Fibroblast of villous mesenchyme (primary cell): ENCODE results near the gene DYNC1LI1. TPM values are rescaled to one million over a fixed set of nuclear protein-coding genes. Genes with fewer than 3 reads are reported as not detected.

Experiments used
- DNase-seq: peaks from one replicate; pipeline ENCODE4 v3.0.0-alpha.2; 2010; ENCODE audit warnings: low read depth
- H3K4me3 ChIP-seq: 2 replicates; pipeline ENCODE4 v1.5.1; 2011; ENCODE audit warnings: low read depth, mild to moderate bottlenecking, low read length
- CTCF ChIP-seq: IDR thresholded peaks from 2 replicates; pipeline ENCODE4 v1.5.1; 2012; ENCODE audit warnings: low read depth, mild to moderate bottlenecking, low read length; ENCODE audit not compliant: insufficient read depth
- small RNA-seq: library from RNA; depleted of rRNA; stranded (forward); fragments of <200 nt; gene quantifications from one replicate; pipeline ENCODE3, GENCODE V24; 2012
- total RNA-seq: library from RNA; depleted of rRNA; stranded (reverse); fragments of >200 nt; gene quantifications from 2 replicates; pipeline ENCODE4 v1.2.3, GENCODE V29; 2012

DYNC1LI1 gene
- total RNA-seq, 1 donor: 50.1 TPM

DNA sequence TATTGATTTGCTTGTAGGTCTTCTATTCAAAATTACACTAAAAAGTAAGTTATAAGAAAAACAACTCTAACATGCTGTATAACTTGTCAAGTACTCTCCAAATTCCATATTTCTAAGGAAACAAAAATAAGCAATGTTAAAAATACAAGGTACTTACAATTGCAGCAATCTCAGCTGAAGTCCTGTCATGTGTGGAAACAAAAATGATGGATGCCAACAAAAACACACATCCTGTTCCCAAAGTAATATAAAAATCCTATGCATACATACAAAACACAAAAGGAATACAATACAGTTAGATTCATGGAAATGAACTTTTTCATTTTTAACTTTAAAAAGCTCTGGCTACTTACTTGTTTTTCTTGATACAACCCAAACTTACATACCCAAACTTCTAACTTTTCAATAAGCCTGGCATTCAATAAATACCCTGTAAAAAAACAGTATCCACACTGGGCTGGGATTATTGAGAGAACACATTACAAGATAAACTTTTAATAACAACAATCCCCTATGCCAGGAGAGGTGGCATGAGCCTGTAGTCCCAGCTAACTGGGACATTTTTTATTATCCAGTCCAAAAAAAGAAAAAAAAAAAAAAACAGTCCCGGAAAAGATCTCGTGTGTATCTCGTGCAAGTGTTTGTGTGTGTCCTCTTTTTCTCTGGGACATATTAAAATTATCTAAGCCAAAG is 82.7 kb downstream of the DYNC1LI1 start:
- DNase-seq: no peak
- no peak for TF ChIP-seq CTCF
- no peak overlapping the region for H3K4me3 ChIP-seq

GRCh38 chr3:32484436-32484835 is 86.2 kb downstream of the DYNC1LI1 start:
- DNase-seq: no peak
- no peak for TF ChIP-seq CTCF

DNA sequence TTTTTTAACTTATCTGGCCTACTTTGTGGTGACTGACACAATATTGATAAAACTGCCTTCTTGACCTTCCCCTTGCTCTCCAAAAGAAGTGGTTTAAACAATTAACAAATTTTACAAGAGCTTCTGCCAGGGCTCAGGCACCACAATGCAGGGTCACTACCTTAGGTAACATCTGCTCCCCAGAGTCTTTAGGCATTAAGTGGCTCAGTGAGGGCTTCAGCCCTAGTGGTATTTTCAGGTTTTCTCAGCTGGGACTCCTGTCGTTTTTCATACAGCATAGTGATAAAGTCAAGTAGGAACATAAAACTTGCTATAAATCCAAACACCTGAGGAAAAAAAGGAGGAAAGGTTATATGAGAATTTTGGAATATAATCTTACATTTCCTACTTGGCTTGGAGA is 86.9 kb downstream of the DYNC1LI1 start:
- no peak overlapping the region for H3K4me3 ChIP-seq
- DNase-seq: no peak
- no peak for TF ChIP-seq CTCF

More at GRCh38 chr3:32484436-32484835, 86.2 kb downstream of the DYNC1LI1 start:
- no peak overlapping the region for H3K4me3 ChIP-seq

DNA sequence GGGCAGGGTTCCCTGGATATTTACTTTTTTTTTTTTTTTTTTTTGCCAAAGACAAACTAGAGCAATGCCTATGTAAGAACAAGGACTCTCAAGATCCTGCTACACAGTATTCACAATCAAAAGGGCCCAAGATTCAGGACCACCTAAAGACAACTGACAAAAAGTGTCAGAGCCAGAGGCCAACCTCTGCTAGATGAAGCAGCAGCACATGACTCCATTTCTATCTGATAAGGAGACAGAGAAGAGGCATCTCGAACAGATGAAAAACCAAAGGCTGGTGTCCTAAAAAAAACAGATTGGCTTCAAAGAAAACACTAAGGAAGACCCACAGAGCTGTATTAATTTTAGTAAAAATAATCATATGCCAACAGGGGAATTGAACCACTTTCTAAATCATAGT is 88.0 kb downstream of the DYNC1LI1 start:
- no peak overlapping the region for H3K4me3 ChIP-seq
- no peak for TF ChIP-seq CTCF

GRCh38 chr3:32481791-32482631 is 88.6 kb downstream of the DYNC1LI1 start:
- no peak for DNase-seq
- no peak overlapping the region for H3K4me3 ChIP-seq
- TF ChIP-seq CTCF: no peak

More for the DNA sequence above, 88.0 kb downstream of the DYNC1LI1 start:
- DNase-seq: no peak

- DNase-seq: no peak
- H3K4me3 ChIP-seq: no peak overlapping the region
- TF ChIP-seq CTCF: no peak
These were observed 90.1 kb downstream of the DYNC1LI1 start for GRCh38 chr3:32480604-32481003.

Small RNA genes lying within 50 kb of the gene (small RNA-seq; reads per million reads assigned to genes)
- not detected for gene MIR548AY

Other genes with a start within 250 kb of the DYNC1LI1 start
- 8.2 and 8.4 TPM in 2 replicates for gene CMTM7, start 179.0 kb downstream of the DYNC1LI1 start, total RNA-seq
- gene CMTM6, start 68.0 kb downstream of the DYNC1LI1 start, total RNA-seq: 72.8 and 119 TPM in 2 replicates
- gene CNOT10, start 114.3 kb upstream of the DYNC1LI1 start, total RNA-seq: 28.7 and 31.1 TPM in 2 replicates
- gene TRIM71, start 247.1 kb upstream of the DYNC1LI1 start, total RNA-seq: not detected in 2 replicates